D721Med (cell line): Measurements from ENCODE around the gene PIGX.
A peak's percentile ranks its signal among the peaks of the same experiment; 100 is the strongest.

Experiments
- DNase-seq: peaks from one replicate; pipeline ENCODE4 v3.0.0; 2011; ENCODE audit warnings: low spot score; ENCODE audit not compliant: insufficient read length
- FAIRE-seq: peaks from 2 replicates; lab custom pipeline; 2011; peaks lifted over from hg19 to GRCh38; lab: Jason Lieb, UNC
- TF ChIP-seq, protein P1 (sequence below): IDR thresholded peaks from 2 replicates; pipeline ENCODE4 v1.5.1; 2012; ENCODE audit warnings: mild to moderate bottlenecking, control low read depth; ENCODE audit not compliant: insufficient read depth; ENCODE audit errors: missing control alignments

Gene PIGX

DNA sequence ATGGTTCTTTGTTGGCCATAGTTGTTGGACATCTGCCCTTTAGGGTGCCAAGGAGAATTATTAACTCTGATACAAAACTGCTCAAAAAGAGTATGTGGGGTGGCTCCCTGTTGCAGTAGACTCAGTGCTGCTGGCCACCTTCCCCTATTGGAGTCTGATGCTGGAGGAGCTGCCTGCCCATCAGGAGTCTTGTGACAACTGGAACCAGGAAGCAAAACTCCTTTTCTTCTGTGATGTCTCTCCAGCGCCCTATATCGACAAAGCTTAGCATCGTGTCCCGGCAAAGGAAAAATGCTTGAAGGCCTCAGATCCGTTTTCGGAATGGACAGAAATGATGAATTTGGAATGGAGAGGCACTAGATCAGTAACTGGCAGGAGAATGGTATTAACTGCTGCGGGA is 51.0 kb downstream of the PIGX start:
- TF ChIP-seq, protein P1, sequence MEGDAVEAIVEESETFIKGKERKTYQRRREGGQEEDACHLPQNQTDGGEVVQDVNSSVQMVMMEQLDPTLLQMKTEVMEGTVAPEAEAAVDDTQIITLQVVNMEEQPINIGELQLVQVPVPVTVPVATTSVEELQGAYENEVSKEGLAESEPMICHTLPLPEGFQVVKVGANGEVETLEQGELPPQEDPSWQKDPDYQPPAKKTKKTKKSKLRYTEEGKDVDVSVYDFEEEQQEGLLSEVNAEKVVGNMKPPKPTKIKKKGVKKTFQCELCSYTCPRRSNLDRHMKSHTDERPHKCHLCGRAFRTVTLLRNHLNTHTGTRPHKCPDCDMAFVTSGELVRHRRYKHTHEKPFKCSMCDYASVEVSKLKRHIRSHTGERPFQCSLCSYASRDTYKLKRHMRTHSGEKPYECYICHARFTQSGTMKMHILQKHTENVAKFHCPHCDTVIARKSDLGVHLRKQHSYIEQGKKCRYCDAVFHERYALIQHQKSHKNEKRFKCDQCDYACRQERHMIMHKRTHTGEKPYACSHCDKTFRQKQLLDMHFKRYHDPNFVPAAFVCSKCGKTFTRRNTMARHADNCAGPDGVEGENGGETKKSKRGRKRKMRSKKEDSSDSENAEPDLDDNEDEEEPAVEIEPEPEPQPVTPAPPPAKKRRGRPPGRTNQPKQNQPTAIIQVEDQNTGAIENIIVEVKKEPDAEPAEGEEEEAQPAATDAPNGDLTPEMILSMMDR, result no peak
- FAIRE-seq, result no peak
- DNase-seq, result no peak

DNA sequence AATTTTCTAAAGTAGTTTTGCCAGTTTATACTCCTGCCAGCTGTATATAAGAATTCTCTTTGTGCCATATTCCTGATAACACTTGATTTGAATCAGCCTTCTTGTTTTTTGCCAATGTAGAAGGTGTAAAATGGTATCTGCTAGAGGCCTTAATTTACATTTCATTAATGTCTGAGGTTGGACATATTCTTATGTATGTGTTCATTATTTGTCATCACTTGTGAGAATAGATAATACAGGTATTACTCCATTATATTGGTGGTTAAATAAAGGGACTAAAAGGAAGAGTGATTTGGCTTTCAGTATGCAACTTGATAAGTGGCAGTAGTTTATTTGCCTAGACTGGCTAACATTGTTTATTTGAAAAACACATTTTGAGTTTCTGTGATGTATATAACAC is 53.3 kb downstream of the PIGX start:
- no peak for FAIRE-seq

DNA sequence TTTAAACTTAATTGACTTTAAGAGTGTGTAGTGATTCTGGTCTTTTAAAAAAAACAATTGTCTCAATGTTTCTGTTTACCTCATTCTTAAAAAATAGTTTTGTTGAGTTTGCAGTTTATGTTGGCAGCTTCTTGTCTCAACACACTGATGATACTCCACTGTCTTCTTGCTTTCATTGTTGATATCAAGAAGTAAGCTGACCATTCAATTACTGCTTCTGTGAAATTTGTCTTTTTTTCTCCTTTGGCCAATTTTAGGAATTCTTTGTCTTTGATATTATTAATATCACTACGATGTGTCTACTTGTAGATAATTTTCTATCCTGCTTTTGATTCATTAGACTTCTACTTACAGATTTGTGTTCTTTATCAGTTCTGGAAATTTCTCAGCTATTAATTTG is 58.9 kb downstream of the PIGX start:
- TF ChIP-seq, protein P1, result no peak
- FAIRE-seq (no peak), DNase-seq (no peak)

More for the DNA sequence above, 53.3 kb downstream of the PIGX start:
- TF ChIP-seq, protein P1, result no peak
- DNase-seq, result no peak

DNA sequence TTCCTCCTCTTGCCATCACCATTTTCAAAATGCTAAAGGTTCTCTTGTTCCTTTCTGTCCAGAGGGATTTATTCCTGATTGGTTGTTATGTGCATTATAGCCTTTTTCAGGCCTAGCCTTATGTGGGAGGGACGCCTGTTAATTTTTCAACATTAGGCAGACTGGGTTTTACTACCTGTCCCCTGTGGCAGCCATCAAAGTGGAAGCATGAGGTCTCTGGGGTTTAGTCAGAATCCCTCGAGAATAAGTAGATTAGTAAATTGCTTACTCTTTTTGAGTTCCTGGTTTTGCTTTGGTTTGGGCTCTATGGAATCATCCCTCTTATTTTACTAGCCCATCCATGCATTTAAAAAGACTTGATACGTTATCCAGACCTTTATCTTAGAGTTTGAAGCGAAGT is 59.9 kb downstream of the PIGX start:
- TF ChIP-seq, protein P1, result no peak
- FAIRE-seq (peak; percentile 55), DNase-seq (no peak)

DNA sequence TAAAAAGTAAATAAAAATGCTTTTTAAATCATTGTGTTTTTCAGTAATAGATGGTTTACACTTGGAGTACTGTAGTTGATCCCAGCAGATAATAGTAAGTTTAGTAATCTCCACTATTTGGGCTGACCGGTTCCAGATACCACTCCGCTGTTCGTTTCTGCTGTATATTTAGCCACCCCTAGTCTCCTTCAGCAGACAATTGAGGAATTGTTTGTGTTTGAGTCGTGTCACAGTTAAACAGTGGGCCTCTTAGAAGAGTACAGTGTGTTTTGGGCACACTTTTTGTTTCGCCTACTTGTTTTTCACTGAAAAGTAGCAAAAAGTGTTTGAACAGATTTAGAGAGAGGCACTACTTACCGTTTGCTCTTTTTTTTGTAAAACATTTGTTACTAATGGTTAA is 60.7 kb downstream of the PIGX start:
- TF ChIP-seq, protein P1, result no peak
- no peak for DNase-seq
- FAIRE-seq, result no peak

DNA sequence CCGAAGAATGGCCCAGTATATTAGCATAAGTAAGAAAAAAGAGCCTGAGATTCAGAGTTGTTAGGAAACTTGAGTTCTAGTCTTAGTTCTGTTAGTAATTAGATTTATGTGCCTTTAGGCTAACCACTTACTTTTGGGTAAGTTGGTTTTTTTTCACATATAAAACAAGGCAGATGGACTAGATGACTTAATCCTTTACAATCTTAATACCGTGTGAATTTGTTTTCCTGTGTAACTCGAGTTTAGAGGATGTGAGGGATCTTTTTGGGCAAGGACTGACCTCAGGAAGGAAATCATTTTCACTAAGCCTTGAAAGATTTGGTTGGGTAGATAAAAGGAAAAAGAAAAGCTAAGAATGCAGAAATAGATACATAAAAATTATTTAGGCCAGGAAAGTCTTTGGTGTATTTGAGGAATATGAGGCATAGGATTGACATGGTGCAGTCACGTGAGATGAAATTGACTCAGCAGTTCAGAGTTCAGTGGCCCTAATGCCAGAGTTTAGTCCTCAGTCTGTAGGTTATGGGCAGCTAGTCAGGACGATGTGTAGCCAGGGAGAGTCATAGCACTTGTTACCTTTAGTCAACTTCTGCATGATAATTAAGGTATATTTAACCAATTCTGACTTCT is 62.1 kb downstream of the PIGX start:
- TF ChIP-seq, protein P1, result no peak
- FAIRE-seq, result no peak
- no peak for DNase-seq

DNA sequence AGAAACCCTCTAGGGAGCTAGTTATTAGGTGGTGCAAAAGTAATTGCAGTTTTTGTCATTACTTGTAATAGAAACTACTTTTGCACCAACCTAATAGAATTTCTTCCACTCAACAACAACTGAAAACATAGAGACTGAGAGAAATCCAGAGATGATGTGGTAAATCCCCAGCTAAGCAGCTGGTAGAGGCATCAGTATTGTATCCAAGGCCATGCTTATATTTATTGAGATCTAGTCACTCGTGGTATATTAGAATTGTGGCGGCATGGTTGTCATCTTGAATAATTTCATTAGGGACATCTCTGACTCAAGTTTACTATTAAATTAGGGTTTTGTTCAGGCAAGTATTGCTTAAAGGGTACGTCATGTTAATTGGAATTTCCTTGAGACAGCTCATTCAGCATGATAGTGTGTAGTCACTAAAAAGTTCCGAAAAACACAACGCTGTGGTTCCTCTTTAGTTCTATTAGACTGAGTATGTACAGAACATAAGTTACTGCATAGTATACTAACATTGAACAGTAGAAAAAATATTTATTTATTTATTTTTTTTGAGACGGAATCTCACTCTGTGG is 62.8 kb downstream of the PIGX start:
- FAIRE-seq, result peak; percentile 35
- no peak for DNase-seq
- TF ChIP-seq, protein P1, result no peak
